COLO668 (cell line): ENCODE data around the gene GAPDHS.
A peak's percentile ranks its signal among the peaks of the same experiment; 100 is the strongest.

Source experiments
- DNase-seq: peaks from one replicate; lab custom pipeline; 2025; ENCODE audit not compliant: unreplicated experiment; lab: John Stamatoyannopoulos, UW

The GAPDHS gene

GRCh38 chr19:35534803-35535480 lies 1.7 kb downstream of the GAPDHS start:
- no peak for DNase-seq

DNA sequence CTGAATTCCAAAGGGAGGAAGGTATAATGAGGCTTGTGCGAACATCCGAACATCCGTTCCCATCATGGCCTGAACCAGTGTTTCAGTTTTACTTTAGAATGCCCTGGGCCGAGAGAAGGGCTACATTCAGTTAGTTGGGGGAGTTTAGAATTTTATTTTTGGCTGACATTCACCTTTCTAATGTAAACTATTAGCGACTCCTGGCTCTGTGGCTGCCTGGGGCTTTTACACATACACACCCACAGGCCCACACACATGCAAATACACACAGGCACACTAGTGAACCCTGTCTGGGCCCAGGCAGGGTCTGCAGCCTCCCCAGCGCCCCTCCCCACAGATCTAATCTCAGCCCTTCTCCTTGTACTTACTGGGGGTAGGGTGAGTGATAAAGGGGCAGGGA lies 6.1 kb downstream of the GAPDHS start:
- no peak for DNase-seq

DNA sequence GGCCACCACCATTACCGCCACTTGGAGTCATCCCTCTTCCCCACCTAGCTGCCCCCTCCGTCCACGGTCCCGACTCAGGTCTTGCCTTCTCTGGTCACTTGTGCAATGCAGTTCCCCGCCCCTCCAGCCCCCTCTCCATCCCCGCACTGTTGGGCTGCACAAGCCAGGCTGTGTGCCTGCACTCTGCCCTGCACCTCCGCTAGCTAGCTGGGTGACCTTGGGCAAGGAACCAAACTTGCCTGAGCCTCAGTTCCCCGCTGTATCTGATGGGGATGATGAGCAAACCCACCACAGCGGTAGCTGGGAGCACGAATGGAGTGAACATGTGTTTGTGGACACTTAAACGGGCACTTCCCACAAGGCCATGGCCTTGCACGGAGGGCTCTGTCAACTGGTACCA lies 6.6 kb downstream of the GAPDHS start:
- DNase-seq: no peak

DNA sequence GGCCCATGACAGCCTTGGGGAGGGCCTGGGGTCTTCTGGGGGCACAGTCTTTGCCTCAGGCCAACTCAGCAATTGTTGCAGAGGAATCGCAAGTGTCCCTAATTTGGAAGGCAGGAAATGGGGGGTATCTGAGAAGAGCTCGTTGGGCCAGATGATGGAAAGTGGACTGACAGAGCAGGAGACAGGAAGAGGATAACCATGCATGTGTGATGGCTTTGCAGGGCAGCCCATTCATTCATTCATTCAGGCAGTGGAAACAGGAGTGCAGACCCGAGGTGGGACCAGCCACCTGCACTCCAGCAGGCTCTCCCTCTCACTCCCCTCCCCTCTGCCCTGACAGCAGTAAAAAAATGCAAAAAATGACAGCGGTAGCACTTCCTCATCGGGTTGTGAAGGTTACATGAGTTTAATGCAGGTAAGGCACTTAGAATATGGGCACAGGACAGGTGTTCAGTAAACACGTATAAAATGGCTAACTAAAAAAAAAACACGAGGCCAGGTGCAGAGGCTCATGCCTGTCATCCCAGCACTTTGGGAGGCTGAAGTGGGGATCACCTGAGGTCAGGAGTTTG lies 7.2 kb downstream of the GAPDHS start:
- DNase-seq: no peak

- no peak for DNase-seq
Observed at GRCh38 chr19:35542209-35542608, 9.0 kb downstream of the GAPDHS start.

DNA sequence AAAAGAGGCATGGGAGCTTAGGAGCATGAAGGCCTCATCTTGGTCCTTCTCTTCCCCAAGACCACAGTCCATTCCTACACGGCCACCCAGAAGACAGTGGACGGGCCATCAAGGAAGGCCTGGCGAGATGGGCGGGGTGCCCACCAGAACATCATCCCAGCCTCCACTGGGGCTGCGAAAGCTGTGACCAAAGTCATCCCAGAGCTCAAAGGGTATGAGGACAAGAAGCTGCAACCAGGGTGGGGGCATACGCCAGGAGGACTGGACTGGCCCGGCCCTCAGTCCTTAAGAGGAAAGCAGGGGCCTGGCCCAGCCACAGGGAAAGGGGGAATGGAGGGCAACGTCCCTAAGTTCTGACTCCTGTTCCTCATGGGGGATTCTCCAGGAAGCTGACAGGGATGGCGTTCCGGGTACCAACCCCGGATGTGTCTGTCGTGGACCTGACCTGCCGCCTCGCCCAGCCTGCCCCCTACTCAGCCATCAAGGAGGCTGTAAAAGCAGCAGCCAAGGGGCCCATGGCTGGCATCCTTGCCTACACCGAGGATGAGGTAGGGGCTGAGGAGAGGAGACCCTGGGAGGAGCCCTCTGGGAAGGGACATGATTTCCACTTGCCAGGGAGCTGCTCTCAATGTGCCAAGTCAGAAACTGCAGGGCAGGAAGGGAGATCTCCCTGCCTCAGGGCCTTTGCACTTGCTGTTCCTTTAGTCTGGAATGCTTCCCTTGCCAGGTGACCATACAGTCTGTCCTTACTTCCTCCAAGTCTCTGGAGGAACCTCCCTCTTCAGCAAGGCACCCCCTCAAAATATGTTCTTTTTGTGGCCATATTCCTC lies 10.2 kb downstream of the GAPDHS start:
- DNase-seq: no peak

GRCh38 chr19:35544110-35544802 lies 11.0 kb downstream of the GAPDHS start:
- no peak for DNase-seq

DNA sequence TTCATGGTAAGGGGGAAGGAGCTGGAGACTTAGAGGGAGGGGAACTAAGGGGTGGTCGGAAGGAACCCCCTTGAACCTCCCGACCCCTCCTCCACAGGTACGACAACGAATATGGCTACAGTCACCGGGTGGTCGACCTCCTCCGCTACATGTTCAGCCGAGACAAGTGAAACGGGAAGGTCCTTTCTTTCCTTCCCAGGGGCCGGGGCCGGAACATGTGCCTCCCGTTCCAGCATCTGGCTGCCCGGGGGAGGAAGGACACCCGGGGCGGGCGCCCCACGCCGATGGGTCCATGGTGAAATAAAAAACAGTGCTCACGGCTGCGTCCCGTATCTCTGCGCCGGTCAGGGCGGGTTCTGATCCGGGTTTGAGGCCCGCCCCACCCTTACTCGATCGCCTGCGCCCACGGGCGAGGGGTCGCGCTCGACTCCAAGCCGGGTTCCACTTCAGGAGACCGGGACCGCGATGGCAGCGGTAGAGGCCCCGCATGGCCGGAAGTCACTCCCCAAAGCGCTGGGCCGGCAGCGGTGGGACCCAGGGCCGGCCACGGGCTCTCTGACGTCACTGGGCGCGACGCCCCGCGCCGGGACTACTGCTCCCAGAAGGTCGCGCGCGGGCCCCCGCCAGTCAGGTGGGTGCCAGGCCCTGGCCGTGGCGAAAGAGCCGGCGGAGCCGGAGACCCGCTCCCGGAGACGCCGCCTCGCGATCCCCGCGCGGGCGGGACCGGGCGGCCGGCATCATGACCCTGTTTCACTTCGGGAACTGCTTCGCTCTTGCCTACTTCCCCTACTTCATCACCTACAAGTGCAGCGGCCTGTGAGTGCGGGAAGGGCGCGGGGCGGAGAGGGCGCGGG lies 12.0 kb downstream of the GAPDHS start, which contains the start of gene TMEM147:
TMEM147 (plus strand) TSS at position 626 of the 854 bp plus-strand sequence; CDS start at position 740, 114 bp downstream.
- peak; percentile 95 for DNase-seq

- DNase-seq: peak; percentile 45
Observed at GRCh38 chr19:35545855-35546381, 12.7 kb downstream of the GAPDHS start.

DNA sequence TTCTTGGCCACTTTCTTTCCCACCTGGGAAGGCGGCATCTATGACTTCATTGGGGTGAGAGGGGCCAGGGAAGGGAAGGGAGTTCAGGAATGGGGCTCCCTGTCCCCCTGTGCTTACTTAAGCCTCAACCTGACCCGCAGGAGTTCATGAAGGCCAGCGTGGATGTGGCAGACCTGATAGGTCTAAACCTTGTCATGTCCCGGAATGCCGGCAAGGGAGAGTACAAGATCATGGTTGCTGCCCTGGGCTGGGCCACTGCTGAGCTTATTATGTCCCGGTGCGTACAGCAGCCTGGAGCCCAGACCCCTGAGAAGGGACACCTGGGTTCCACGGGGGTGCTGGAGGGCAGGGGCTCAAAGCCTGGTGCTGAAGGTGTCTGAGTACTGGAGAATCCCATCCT lies 13.3 kb downstream of the GAPDHS start:
- DNase-seq: no peak

GRCh38 chr19:35549174-35549788 lies 16.0 kb downstream of the GAPDHS start:
- peak; percentile 53 for DNase-seq

- DNase-seq: no peak
Observed at GRCh38 chr19:35549879-35550523, 16.7 kb downstream of the GAPDHS start.

- DNase-seq: no peak
Observed at GRCh38 chr19:35551091-35551810, 18.0 kb downstream of the GAPDHS start.

GRCh38 chr19:35552534-35553384 lies 19.5 kb downstream of the GAPDHS start:
- no peak for DNase-seq

DNA sequence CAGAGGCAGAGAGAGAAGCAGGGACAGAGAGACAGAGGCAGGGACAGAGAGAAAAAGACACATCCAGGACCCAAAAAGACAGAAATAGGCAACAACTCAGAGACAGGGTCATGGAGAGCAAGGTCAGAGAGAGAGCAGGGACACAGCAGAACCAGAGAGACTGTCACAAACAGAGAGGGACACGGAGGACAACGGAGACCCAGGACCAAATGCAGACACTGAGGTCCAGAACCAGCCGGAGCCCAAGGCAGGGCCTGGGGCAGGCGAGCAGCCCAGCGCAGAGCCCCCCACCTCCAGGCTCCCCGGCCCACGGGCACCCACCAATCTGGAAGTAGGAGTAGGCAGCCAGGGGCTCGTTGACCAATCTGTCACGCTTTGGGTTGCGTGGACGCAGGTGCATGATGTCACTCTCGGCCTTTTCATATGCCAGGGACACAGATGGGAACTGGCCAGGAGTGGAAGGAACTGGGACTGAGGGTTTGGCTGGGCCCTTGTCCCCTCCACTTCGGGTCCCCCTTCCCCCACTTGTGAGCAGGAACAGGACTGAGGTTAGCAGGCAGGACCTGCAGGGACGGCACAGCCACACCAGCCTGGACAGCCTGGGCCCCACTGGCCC lies 20.2 kb downstream of the GAPDHS start:
- no peak for DNase-seq

DNA sequence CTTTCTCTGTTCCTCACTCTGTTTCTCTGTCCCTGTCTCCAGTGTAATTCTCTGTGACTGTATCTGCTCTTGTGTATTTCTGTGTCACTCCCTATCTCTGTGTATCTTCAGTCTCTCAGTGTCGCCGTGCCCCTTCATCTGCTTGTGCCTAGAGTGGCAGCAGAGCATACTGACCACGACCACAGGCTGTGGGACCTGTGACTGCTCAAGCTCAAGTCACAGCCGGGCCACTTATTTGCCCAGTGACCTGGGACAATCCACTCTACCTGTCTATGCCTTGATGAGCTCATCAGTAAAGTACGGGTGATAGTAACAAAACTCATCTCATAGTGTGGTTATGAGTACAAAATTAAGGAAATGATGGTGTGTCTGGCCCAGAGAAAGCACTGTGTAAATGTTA lies 20.8 kb downstream of the GAPDHS start:
- no peak for DNase-seq

- peak; percentile 23 for DNase-seq
Observed at GRCh38 chr19:35555301-35556005, 22.2 kb downstream of the GAPDHS start.
